Measurements from ENCODE around the gene NAPEPLD.

DNA sequence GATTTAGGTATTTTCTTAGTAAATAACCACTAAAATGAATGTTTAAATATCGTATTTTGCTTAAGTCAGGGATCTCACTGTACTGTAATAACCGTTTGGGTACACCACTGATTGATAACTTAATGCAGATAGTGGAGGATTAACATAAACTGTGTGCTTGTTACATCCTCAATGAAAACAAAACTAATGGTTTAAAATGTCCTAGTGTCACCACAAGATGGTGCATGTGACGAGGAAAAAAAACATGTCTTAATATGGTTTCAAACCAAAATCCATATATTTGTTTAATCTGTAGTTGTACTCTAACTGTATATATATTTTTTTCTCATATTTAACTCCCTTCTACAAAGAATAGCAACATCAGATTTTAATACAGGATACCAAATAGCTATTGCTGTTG lies 54.8 kb downstream of the NAPEPLD start:
- TF ChIP-seq, protein P1, sequence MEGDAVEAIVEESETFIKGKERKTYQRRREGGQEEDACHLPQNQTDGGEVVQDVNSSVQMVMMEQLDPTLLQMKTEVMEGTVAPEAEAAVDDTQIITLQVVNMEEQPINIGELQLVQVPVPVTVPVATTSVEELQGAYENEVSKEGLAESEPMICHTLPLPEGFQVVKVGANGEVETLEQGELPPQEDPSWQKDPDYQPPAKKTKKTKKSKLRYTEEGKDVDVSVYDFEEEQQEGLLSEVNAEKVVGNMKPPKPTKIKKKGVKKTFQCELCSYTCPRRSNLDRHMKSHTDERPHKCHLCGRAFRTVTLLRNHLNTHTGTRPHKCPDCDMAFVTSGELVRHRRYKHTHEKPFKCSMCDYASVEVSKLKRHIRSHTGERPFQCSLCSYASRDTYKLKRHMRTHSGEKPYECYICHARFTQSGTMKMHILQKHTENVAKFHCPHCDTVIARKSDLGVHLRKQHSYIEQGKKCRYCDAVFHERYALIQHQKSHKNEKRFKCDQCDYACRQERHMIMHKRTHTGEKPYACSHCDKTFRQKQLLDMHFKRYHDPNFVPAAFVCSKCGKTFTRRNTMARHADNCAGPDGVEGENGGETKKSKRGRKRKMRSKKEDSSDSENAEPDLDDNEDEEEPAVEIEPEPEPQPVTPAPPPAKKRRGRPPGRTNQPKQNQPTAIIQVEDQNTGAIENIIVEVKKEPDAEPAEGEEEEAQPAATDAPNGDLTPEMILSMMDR (IDR thresholded peaks at IDR 0.05): no peak
- TF ChIP-seq POLR2A (IDR thresholded peaks at IDR 0.05): no peak
